KMS-11 (cell line): Measurements from ENCODE around the gene MAGI2.

Experiments
- H2AFZ ChIP-seq: fragments of 200-600 bp; sonication (generic); 2 replicates; pipeline ENCODE4 v1.6.1; 2016; ENCODE audit warnings: antibody characterized with exemption, mixed run types, low read depth
- H3K27ac ChIP-seq: fragments of 200-600 bp; sonication (generic); 2 replicates; pipeline ENCODE4 v1.6.1; 2016; ENCODE audit warnings: mild to moderate bottlenecking, mixed run types
- H3K27me3 ChIP-seq: fragments of 200-600 bp; sonication (generic); 2 replicates; pipeline ENCODE4 v1.6.1; 2017; ENCODE audit warnings: mild to moderate bottlenecking, low read depth, mixed run types, moderate library complexity; ENCODE audit not compliant: insufficient read depth
- H3K36me3 ChIP-seq: fragments of 200-600 bp; sonication (generic); 2 replicates; pipeline ENCODE4 v1.6.1; 2017; ENCODE audit warnings: mild to moderate bottlenecking, mixed run types; ENCODE audit not compliant: insufficient read depth
- H3K4me1 ChIP-seq: fragments of 200-600 bp; sonication (generic); 2 replicates; pipeline ENCODE4 v1.6.1; 2016; ENCODE audit warnings: mild to moderate bottlenecking, low read depth, mixed run types; ENCODE audit not compliant: poor library complexity, severe bottlenecking
- H3K4me2 ChIP-seq: fragments of 200-600 bp; sonication (generic); 2 replicates; pipeline ENCODE4 v1.7.0; 2016; ENCODE audit warnings: mild to moderate bottlenecking, mixed run types
- H3K4me3 ChIP-seq: fragments of 200-600 bp; sonication (generic); IDR thresholded peaks from 2 replicates; pipeline ENCODE4 v1.6.1; 2017; ENCODE audit warnings: low read depth, low read length, mixed read lengths; ENCODE audit not compliant: insufficient read depth
- H3K79me2 ChIP-seq: fragments of 200-600 bp; sonication (generic); 2 replicates; pipeline ENCODE4 v1.6.1; 2016; ENCODE audit warnings: low read depth, mixed run types; ENCODE audit not compliant: insufficient read depth
- H3K9ac ChIP-seq: fragments of 200-600 bp; sonication (generic); 2 replicates; pipeline ENCODE4 v1.6.1; 2016; ENCODE audit warnings: mild to moderate bottlenecking, mixed run types
- H4K20me1 ChIP-seq: fragments of 200-600 bp; sonication (generic); 2 replicates; pipeline ENCODE4 v1.6.1; 2016; ENCODE audit warnings: mild to moderate bottlenecking, mixed run types; ENCODE audit not compliant: insufficient read depth
- TF ChIP-seq, protein P1 (sequence below): fragments of 200-600 bp; sonication (generic); conservative IDR thresholded peaks from 2 replicates; pipeline ENCODE4 v1.6.1; 2017; ENCODE audit warnings: low read depth, mild to moderate bottlenecking, antibody characterized with exemption, low read length, moderate library complexity, mixed read lengths

Gene MAGI2

DNA sequence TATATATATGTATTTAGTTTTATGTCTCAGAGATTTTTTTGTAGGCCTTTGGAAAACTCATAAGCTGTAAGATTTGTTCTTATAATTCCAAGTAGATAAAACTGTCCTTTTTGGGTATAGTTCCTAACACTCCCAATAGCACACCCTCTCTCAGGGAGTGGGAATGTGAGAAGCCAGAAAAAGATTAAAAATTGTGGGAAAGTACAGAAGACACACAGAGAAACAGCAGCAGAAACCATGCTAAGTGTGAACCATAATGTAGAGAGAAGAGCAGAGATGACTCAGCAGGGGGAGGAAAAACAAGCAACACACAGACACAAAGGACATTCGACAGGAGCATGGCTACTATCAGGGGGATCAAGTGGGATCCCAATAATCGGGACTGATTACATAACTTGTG lies 401.6 kb downstream of the MAGI2 start:
- Histone ChIP-seq H2AFZ (no peak overlapping the region), H3K4me3 (no peak overlapping the region), H3K4me2 (no peak overlapping the region), H3K27me3 (no peaks in the 10 kb centered on the region), H3K9ac (no peak overlapping the region), H3K4me1 (no peaks in the 10 kb centered on the region), H3K79me2 (no peaks in the 10 kb centered on the region), H3K27ac (no peak overlapping the region), H3K36me3 (no peaks in the 10 kb centered on the region), H4K20me1 (no peaks in the 10 kb centered on the region)
- TF ChIP-seq, protein P1, sequence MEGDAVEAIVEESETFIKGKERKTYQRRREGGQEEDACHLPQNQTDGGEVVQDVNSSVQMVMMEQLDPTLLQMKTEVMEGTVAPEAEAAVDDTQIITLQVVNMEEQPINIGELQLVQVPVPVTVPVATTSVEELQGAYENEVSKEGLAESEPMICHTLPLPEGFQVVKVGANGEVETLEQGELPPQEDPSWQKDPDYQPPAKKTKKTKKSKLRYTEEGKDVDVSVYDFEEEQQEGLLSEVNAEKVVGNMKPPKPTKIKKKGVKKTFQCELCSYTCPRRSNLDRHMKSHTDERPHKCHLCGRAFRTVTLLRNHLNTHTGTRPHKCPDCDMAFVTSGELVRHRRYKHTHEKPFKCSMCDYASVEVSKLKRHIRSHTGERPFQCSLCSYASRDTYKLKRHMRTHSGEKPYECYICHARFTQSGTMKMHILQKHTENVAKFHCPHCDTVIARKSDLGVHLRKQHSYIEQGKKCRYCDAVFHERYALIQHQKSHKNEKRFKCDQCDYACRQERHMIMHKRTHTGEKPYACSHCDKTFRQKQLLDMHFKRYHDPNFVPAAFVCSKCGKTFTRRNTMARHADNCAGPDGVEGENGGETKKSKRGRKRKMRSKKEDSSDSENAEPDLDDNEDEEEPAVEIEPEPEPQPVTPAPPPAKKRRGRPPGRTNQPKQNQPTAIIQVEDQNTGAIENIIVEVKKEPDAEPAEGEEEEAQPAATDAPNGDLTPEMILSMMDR, result no peak

DNA sequence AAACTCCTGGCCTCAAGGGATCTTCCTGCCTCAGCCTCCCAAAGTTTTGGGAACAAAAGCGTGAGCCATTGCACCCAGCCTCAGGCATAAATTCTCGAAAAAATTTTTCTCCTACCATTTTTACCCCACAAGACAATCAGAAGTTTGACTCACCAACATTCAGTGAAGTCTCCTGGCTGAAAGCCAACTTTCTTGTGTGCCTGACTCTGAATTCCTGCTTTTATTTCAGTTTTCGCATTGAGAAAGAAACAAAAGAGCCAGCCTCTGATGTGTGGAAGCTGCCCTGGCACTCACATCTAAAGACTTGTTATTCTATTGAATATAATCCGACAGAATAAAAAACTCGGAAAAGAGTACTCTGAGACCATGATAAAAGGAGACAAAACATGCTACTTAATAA lies 402.9 kb downstream of the MAGI2 start:
- Histone ChIP-seq H3K27me3 (no peaks in the 10 kb centered on the region), H4K20me1 (no peaks in the 10 kb centered on the region), H3K27ac (no peak overlapping the region), H3K4me2 (no peak overlapping the region), H3K4me1 (no peaks in the 10 kb centered on the region), H3K79me2 (no peaks in the 10 kb centered on the region), H3K36me3 (no peaks in the 10 kb centered on the region), H3K4me3 (no peak overlapping the region), H3K9ac (no peak overlapping the region), H2AFZ (no peak overlapping the region)
- TF ChIP-seq, protein P1, result no peak

DNA sequence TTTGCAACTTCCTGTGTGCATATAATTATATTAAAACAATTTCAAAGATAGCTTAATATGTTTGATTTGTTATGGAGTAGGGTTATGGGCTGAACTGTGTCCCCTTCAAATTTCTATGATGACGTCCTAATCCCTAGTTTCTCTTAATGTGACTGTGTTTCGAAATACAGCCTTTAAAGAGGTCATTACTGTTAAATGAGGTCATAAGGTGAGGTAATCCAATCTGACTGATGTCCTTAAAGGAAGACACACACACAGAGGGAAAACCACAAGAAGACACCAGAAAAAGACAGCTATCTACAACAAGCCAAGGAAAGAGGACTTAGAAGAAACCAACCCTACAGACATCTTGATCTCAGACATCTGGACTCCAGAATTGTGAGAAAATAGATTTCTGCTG lies 407.4 kb downstream of the MAGI2 start:
- no peak overlapping the region for H3K9ac ChIP-seq
- TF ChIP-seq, protein P1, result no peak
- no peaks in the 10 kb centered on the region for H3K27me3 ChIP-seq
- H3K4me2 ChIP-seq, result no peak overlapping the region
- no peaks in the 10 kb centered on the region for H3K79me2 ChIP-seq
- H3K4me3 ChIP-seq, result no peak overlapping the region
- no peaks in the 10 kb centered on the region for H4K20me1 ChIP-seq
- no peaks in the 10 kb centered on the region for H3K4me1 ChIP-seq
- no peak overlapping the region for H2AFZ ChIP-seq
- H3K27ac ChIP-seq, result no peak overlapping the region
- H3K36me3 ChIP-seq, result no peaks in the 10 kb centered on the region

DNA sequence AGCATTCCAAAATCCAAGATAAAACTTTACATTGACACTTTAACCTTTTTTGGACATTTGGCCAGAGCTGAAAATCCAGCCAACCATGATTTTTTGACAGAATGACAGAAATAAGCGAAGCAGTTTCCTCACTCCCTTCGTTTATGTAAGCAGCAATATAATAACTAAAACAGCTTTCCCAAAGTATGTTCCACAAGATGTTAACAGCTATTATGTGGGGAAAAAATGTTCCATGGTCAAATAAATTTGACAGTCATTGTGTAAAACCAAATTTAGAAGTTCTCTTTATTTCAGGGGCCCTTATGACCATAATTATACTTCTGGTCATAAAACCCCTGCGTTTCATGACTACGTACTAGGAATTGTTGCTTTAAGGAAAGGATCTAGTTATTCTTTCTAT lies 416.5 kb downstream of the MAGI2 start:
- H4K20me1 ChIP-seq, result no peaks in the 10 kb centered on the region
- H3K4me1 ChIP-seq, result no peaks in the 10 kb centered on the region
- H3K27me3 ChIP-seq, result no peaks in the 10 kb centered on the region
- H3K79me2 ChIP-seq, result no peaks in the 10 kb centered on the region
- no peak overlapping the region for H3K4me2 ChIP-seq
- TF ChIP-seq, protein P1, result no peak
- H3K9ac ChIP-seq, result no peak overlapping the region
- no peak overlapping the region for H2AFZ ChIP-seq
- H3K36me3 ChIP-seq, result no peaks in the 10 kb centered on the region
- H3K27ac ChIP-seq, result no peak overlapping the region
- no peak overlapping the region for H3K4me3 ChIP-seq

DNA sequence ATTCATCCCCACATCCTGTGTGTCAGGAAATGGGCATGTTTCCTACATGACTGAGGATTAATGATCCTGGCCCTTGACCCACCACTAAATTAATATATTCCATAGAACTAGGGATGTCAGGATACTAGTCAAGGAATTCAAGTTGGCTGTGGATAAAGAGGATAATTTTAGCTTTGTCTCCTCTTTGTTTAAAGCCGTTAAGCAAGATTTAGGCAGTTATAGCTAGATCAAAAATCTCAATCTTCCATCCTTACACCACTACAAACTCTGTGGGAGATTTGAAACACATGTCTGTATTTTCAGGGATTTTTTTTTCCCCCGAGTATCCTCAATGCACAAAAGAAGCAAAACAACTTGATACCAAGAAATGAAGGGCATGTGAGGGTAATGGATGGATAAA lies 417.1 kb downstream of the MAGI2 start:
- H4K20me1 ChIP-seq, result no peaks in the 10 kb centered on the region
- H3K27ac ChIP-seq, result no peak overlapping the region
- H3K4me2 ChIP-seq, result no peak overlapping the region
- TF ChIP-seq, protein P1, result no peak
- H3K4me3 ChIP-seq, result no peak overlapping the region
- H3K79me2 ChIP-seq, result no peaks in the 10 kb centered on the region
- H3K27me3 ChIP-seq, result no peaks in the 10 kb centered on the region
- H3K4me1 ChIP-seq, result no peaks in the 10 kb centered on the region
- no peak overlapping the region for H2AFZ ChIP-seq
- H3K36me3 ChIP-seq, result no peaks in the 10 kb centered on the region
- H3K9ac ChIP-seq, result no peak overlapping the region
